Activated CD4-positive, alpha-beta T cell treated with anti-CD3 and anti-CD28 coated beads, Interleukin-2, amount 50 U/mL, for 4 hours (primary cell): Measurements from ENCODE around the gene MAP4K1.
"Not testable (repeated sequence)": the region's sequence is repeated elsewhere in the genome, so short reads cannot be mapped to it uniquely, and the experiment has no call there.

Experiments used
- DNase-seq, 2 experiments: peaks; one replicate each; pipeline ENCODE4 v3.0.0-alpha.2; 2020

MAP4K1 gene

GRCh38 chr19:38565691-38566105 is 52.1 kb downstream of the MAP4K1 start:
- no peak for DNase-seq

DNA sequence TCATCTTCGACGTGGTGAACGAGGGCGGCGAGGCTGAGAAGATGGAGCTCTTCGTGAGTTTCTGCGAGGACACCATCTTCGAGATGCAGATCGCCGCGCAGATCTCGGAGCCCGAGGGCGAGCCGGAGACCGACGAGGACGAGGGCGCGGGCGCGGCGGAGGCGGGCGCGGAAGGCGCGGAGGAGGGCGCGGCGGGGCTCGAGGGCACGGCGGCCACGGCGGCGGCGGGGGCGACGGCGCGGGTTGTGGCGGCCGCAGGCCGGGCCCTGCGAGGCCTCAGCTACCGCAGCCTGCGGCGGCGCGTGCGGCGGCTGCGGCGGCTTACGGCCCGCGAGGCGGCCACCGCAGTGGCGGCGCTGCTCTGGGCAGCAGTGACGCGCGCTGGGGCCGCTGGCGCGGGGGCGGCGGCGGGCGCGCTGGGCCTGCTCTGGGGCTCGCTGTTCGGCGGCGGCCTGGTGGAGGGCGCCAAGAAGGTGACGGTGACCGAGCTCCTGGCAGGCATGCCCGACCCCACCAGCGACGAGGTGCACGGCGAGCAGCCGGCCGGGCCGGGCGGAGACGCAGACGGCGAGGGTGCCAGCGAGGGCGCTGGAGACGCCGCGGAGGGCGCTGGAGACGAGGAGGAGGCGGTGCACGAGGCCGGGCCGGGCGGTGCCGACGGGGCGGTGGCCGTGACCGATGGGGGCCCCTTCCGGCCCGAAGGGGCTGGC is 52.6 kb downstream of the MAP4K1 start:
- DNase-seq: no peak

DNA sequence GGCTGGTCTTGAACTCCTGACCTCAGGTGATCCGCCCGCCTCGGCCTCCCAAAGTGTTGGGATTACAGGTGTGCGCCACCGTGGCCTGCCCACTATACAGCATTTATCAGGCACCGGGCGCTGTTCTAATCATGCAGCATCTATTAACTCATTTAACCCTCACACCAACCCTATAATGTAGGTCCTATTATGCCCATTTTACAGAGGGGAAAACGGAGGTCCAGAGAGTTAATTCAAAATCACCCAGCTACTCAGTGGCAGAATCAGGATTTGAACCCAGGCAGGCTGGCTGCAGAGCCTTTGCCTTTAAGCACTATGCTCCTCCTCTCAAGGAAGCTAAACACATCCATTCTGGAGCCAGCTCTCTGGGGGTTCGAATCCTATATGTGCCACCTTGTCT is 54.3 kb downstream of the MAP4K1 start:
- DNase-seq: no peak

DNA sequence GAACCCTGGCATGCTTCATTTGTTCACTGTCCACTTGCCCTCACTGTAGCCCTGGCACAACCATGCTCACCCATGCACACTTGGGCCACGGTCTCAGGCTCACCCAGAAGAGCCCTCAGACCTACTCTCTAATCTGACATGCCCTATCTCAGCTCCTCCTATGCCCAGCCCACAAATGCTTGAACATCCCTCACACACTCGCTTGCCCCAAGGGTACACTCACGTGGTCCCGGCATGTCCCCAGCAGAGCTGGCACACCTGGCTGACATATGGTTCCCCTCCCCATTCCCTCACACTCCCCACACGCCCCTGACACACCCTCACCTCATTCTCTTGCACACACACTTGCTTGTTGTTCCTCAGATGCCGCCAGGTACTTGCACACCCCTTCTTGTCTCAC is 55.7 kb downstream of the MAP4K1 start:
- no peak for DNase-seq

DNA sequence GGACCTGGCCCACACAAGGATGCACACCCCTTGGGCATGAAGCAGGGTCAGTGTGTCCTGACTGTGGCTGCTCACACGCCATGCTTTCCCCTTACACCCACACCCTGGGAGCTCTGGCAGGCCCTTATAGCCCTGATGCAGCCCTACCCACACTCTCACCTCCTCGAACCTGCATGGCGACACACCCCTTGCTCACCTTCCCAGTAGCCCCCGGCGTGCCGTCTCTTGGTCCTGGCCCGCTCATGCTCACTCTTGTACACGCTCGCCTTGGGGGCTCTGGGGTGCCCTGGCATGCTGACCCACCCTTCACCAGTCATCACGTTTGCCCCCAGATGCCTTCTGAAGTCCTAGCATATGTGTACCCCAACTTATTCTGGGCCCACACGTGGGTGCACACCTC is 56.1 kb downstream of the MAP4K1 start:
- no peak for DNase-seq

DNA sequence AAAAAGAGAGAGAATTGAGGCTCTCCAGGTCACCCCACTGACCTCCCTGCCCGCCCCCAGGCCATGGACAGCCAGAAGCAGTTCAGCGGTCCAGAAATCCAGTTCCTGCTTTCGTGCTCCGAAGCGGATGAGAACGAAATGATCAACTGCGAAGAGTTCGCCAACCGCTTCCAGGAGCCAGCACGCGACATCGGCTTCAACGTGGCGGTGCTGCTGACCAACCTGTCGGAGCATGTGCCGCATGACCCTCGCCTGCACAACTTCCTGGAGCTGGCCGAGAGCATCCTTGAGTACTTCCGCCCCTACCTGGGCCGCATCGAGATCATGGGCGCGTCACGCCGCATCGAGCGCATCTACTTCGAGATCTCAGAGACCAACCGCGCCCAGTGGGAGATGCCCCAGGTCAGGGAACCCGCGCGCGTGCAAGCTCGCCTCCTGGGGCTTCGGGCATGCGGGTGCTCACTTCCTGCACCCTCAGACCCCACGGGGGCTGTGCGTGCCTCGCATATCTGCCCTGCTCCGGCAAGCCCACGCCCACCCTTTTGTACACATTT is 56.6 kb downstream of the MAP4K1 start:
- no peak for DNase-seq

DNA sequence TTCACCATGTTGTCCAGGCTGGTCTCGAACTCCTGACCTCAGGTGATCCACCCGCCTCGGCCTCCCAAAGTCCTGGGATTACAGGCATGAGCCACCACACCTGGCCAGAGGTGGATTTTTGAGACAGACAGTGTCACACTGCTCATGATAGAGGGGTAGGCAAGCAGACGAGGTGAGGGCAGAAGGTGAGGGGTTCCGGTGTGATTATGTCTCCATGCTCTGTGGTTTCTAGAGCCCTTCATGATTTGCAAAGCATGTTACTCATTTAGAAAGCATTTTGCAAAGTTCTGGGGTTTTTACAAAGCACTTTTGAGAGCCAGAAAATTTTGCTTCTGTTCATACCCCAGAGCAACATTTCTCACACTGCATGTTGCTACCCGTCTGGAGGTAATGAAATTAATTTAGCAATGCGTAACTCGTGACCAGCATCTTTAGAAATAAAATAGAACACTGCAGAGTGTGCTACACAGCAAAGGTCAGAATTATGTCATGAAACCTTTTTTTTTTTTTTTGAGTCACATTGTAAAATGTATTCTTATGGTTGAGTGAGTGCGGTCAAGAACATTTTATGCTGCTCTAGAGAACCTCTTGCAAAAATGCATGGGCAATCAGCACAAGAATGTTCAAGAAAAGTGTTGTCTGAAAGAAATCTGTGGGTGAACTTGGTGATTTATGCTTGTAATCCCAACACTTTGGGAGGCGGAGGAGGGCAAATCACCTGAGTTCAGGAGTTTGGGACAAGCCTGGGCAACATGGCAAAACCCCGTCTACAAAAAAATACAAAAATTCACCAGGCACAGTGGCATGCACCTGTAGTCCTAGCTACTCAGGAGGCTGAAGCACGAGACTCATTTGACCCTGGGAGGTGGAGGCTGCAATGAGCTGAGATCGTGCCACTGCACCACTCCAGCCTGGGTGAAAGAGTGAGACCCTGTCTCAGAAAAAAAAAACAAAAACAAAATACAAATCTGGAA is 58.0 kb downstream of the MAP4K1 start:
- DNase-seq: no peak

DNA sequence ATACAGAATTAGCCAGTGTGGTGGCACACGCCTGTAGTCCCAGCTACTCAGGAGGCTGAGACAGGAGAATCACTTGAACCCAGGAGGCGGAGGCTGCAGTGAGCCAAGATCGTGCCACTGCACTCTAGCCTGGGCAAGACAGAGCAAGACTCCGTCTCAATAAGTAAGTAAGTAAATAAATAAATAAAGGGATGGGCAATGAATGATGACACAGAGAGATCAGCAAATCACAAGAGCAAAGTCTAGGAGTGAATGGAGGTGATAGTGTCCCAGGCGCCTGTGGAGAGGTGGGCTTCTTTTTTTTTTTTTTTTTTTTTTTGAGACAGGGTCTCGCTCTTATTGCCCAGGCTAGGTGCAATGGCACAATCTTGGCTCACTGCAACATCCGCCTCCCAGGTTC is 58.8 kb downstream of the MAP4K1 start:
- not testable (repeated sequence) for DNase-seq

- DNase-seq: no peak
These were observed 60.5 kb downstream of the MAP4K1 start for GRCh38 chr19:38557205-38557799.

DNA sequence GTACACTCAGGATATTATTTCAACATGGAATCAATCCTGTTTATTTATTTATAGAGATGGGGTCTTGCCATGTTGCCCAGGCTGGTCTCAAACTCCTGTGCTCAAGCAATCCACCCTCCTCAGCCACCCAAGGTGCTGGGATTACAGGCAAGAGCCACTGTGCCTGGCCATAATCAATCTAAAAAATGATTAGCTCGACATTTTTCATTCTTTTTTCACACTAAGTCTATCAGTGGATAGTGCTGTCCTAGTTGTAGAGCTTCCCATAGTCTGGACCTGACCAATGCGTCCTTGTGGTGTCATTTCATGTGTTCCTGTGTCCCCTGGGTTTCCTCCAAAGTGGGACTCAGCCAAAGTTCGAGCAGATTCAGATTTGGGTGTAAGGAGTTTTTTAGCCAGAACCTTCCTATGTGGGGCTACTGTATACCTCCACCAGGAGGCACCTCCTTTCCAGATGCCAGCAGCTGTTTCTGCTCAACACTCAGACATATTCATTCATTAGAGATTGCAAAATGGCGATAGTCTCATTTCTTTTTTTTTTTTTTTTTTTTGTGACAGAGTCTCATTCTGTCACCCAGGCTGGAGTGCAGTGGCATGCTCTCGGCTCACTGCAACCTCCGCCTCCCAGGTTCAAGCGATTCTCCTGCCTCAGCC is 61.1 kb downstream of the MAP4K1 start:
- DNase-seq: no peak

DNA sequence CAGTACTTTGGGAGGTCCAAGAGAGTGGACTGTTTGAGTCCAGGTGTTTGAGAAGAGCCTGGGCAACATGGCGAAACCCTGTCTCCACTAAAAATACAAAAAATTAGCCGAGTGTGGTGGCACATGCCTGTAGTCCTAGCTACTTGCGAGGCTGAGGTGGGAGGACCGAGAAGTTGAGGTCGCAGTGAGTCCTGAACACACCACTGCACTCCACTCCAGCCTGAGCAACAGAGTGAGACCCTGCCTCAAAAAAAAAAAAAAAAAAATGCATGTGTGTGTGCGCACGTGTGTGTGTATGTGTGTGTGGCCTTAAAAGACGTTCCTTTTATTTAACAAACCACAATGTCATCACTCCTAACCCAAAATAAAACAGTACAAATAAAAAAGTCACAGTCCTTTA is 62.6 kb downstream of the MAP4K1 start:
- no peak for DNase-seq

GRCh38 chr19:38554676-38555141 is 63.0 kb downstream of the MAP4K1 start:
- DNase-seq: no peak

GRCh38 chr19:38553239-38553638 is 64.5 kb downstream of the MAP4K1 start:
- not testable (repeated sequence) for DNase-seq

DNA sequence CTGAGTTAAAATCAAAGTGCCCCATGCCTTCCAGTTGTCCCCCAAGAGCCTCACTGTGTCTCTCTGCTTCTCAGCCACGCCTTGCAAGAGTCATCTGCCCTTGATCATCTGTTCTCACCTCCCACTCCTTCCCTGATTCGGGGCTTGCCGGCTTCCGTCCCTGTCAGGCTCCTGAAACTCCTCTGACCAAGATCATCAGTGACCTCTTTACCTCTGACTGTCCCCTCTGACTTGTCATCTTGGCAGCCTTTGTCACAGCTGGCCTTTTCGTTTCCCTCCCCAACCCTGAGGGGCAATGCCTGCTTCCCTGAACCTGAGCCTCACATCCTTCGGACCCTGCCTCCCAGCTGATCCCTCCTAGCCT is 66.3 kb downstream of the MAP4K1 start:
- DNase-seq: peak in 1 of 2 experiments; percentile 20

DNA sequence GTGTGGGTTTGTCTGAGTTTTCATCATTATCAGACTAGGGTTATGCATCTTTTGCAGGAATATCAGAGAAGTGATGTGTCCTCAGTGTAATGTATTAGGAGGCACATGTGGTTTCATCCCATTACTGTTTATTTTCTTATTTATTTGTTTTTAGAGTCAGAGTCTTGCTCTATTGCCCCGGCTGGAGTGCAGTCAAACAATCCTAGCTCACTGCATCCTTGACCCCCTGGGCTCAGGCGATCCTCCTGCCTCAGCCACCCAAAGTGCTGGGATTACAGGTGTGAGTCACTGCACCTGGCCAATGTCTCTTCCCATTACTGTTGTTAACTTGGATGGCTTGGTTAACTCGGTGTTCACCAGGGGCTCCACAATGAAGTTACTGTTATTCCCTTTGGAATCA is 67.4 kb downstream of the MAP4K1 start:
- DNase-seq: no peak

DNA sequence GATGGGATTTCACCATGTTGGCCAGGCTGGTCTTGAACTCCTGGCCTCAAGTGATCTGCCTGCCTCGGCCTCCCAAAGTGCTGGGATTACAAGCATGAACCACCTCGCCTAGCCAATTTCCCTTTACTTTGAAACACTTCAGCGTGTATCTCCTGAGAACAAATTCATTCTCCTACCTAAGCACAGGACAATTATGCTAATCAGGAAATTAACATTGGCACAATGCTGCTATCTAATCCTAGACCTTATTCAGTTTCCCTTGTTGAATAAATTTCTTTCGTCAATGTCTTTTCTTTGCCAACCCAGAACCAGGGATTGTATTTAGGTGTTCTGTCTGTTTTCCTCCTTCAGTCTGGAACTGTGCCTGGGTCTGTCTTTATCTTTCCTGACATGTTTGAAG is 67.8 kb downstream of the MAP4K1 start:
- no peak for DNase-seq

DNA sequence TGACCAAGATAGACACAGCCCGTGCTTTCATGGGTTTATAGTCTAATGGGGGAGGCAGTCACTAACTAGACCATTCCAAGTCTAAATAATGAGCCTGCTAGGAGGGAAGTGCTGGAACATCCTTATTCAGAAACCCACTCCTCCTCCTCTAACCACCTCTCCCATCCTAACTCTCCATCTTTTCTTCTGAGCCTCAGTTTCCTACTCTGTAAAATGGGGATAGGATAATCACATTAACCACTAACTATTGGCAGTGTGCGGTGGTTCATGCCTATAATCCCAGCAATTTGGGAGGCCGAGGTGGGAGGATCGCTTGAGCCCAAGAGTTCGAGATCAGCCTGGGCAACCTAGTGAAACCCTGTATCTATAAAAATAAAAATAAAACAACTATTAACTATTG is 68.7 kb downstream of the MAP4K1 start:
- DNase-seq: no peak

- no peak for DNase-seq
These were observed 70.3 kb downstream of the MAP4K1 start for GRCh38 chr19:38547421-38547820.

DNA sequence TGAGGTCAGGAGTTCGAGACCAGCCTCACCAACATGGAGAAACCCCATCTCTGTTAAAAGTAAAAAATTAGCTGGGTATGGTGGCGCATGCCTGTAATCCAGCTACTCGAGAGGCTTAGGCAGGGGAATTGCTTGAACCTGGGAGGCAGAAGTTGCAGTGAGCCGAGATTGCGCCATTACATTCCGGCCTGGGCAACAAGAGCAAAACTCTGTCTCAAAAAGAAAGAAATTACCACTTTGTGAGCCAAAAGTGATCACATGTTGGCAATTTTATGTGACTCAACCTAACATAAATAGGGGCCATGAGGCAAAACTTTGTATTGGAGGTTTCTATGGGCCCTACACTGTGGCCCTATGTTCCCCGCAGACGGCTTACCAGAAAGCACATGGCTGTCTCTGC is 72.2 kb downstream of the MAP4K1 start:
- DNase-seq: no peak

- no peak for DNase-seq
These were observed 73.0 kb downstream of the MAP4K1 start for GRCh38 chr19:38544569-38545315.

DNA sequence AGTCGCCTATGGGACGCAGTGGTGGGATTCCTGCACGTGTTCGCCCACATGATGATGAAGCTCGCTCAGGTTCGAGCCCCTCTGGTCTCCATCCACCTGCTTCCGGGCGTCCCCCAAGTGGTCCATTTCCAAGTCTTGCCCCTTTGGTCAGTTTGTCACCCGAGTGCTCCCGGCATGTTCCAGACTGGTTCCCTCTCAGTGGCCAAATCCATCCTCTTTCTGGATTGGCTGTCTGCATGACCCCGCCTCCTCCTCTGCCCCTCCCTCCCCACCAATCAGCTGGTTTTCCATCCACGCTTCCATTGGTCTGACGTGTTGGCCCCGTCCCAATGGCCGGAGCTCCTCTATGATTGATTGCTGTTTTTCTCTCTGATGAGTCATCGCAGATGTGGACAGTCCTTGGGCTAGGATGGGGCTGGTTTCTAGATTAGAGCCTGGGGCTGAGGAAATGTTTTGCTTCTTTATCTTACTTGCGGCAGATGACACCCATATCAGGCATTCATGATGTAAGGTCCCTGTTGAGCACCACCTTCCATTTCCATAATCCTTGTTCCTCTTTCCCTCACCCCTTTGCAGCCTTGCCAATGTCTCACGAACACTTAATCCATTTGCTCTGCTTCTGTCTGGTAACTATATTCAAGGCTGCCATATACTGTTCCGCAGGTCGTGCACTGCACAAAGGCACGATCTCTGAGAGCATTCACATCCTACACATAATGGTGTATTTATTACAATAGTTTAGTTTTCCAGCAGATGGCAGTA is 73.8 kb downstream of the MAP4K1 start:
- DNase-seq: no peak
